ENCODE measurements around the gene TMEM101. TPM values are rescaled to one million over a fixed set of nuclear protein-coding genes. Genes with fewer than 3 reads are reported as not detected.

The TMEM101 gene
- polyA plus RNA-seq, 1 donor (not counting 4 experiments of a cell fraction or from before 2014, with no cell fraction given), result 20.1 TPM

- Histone ChIP-seq H3K4me1 (ENCODE audit: control insufficient read depth, extremely low read depth, insufficient read depth, low read length) (no peaks in the 10 kb centered on the region), H3K79me2 (ENCODE audit: control insufficient read depth, insufficient read depth, low read length) (peaks cover 5% of the 10 kb centered on the region), H3K4me3 (ENCODE audit: control insufficient read depth in 2 of 3, extremely low read depth in 1 of 3, insufficient read depth in 2 of 3, low read depth in 1 of 3, low read length in 3 of 3) (no peak overlapping the region), H3K27me3 (ENCODE audit: control insufficient read depth, extremely low read depth, insufficient read depth, low read length) (no peaks in the 10 kb centered on the region), H3K27ac (ENCODE audit: control insufficient read depth, insufficient read depth, low read length) (no peak overlapping the region), H3K9me1 (ENCODE audit: control insufficient read depth, extremely low read depth, insufficient read depth, low read length) (peaks cover 1% of the 10 kb centered on the region), H2AFZ (ENCODE audit: control insufficient read depth, low read length) (no peak overlapping the region), H4K20me1 (ENCODE audit: control insufficient read depth, extremely low read depth, insufficient read depth, low read length) (no peaks in the 10 kb centered on the region), H3K36me3 (ENCODE audit: control insufficient read depth in 2 of 2, extremely low read depth in 1 of 2, insufficient read depth in 2 of 2, low read length in 2 of 2) (peaks cover 20 to 28% of the 10 kb centered on the region in 2 experiments), H3K9me3 (ENCODE audit: control insufficient read depth, low read depth, low read length) (no peaks in the 10 kb centered on the region), H3K9ac (ENCODE audit: control insufficient read depth, extremely low read depth, insufficient read depth, low read length) (no peak overlapping the region), H3K4me2 (ENCODE audit: control insufficient read depth, extremely low read depth, insufficient read depth, low read depth, low read length) (no peak overlapping the region)
- TF ChIP-seq CTCF (optimal IDR thresholded peaks at IDR 0.05 in 1 of 3, IDR thresholded peaks at IDR 0.05 in 1 of 3, conservative IDR thresholded peaks at IDR 0.05 in 1 of 3; ENCODE audit: extremely low read depth in 1 of 3, insufficient read depth in 2 of 3, low read length in 3 of 3), result no peak
- no peak for TF ChIP-seq EZH2 (IDR thresholded peaks at IDR 0.05; ENCODE audit: low read length)
- FAIRE-seq (no peak), DNase-seq (ENCODE audit: low read depth, low spot score) (no peak)
- dilution Hi-C loops (cut with MboI; ENCODE audit: extremely low pct_ligation_motif_present, low sequenced_read_pairs), result no loop called here
Measured at GRCh38 chr17:44033861-44034408, 19.2 kb upstream of the TMEM101 start.

GRCh38 chr17:44030482-44030881 is 15.7 kb upstream of the TMEM101 start:
- DNase-seq (ENCODE audit: low read depth, low spot score), result no peak
- Histone ChIP-seq H2AFZ (ENCODE audit: control insufficient read depth, low read length) (no peak overlapping the region), H3K4me2 (ENCODE audit: control insufficient read depth, extremely low read depth, insufficient read depth, low read depth, low read length) (no peak overlapping the region), H3K79me2 (ENCODE audit: control insufficient read depth, insufficient read depth, low read length) (no peaks in the 10 kb centered on the region), H3K9ac (ENCODE audit: control insufficient read depth, extremely low read depth, insufficient read depth, low read length) (no peak overlapping the region), H4K20me1 (ENCODE audit: control insufficient read depth, extremely low read depth, insufficient read depth, low read length) (no peaks in the 10 kb centered on the region), H3K4me3 (ENCODE audit: control insufficient read depth in 2 of 3, extremely low read depth in 1 of 3, insufficient read depth in 2 of 3, low read depth in 1 of 3, low read length in 3 of 3) (no peak overlapping the region), H3K4me1 (ENCODE audit: control insufficient read depth, extremely low read depth, insufficient read depth, low read length) (no peaks in the 10 kb centered on the region), H3K9me1 (ENCODE audit: control insufficient read depth, extremely low read depth, insufficient read depth, low read length) (no peaks in the 10 kb centered on the region), H3K36me3 (ENCODE audit: control insufficient read depth in 2 of 2, extremely low read depth in 1 of 2, insufficient read depth in 2 of 2, low read length in 2 of 2) (peaks cover 18 to 22% of the 10 kb centered on the region in 2 experiments), H3K27me3 (ENCODE audit: control insufficient read depth, extremely low read depth, insufficient read depth, low read length) (no peaks in the 10 kb centered on the region), H3K27ac (ENCODE audit: control insufficient read depth, insufficient read depth, low read length) (no peak overlapping the region), H3K9me3 (ENCODE audit: control insufficient read depth, low read depth, low read length) (no peaks in the 10 kb centered on the region)
- TF ChIP-seq CTCF (optimal IDR thresholded peaks at IDR 0.05 in 1 of 3, IDR thresholded peaks at IDR 0.05 in 1 of 3, conservative IDR thresholded peaks at IDR 0.05 in 1 of 3; ENCODE audit: extremely low read depth in 1 of 3, insufficient read depth in 2 of 3, low read length in 3 of 3) (no peak), EZH2 (IDR thresholded peaks at IDR 0.05; ENCODE audit: low read length) (no peak)
- dilution Hi-C loops (cut with MboI; ENCODE audit: extremely low pct_ligation_motif_present, low sequenced_read_pairs), result no loop called here
- FAIRE-seq, result no peak
